Cardiac muscle cell (in vitro differentiated cells and primary cell): ENCODE data around the gene ABCC2. TPM values are rescaled to one million over a fixed set of nuclear protein-coding genes. Genes with fewer than 3 reads are reported as not detected.
"Not testable (repeated sequence)": the region's sequence is repeated elsewhere in the genome, so short reads cannot be mapped to it uniquely, and the experiment has no call there.

Source experiments
- DNase-seq, 2 donors: peaks; one replicate each; pipeline versions ENCODE4 v3.0.0 to v3.0.0-alpha.2; 2010 to 2017; ENCODE audit warnings: low read depth in 1 of 2, low spot score in 1 of 2
- H3K27ac ChIP-seq: fragments of 200-600 bp; sonication (generic); 2 replicates; pipeline ENCODE4 v1.5.1; 2016
- H3K27me3 ChIP-seq: fragments of 200-600 bp; sonication (generic); 2 replicates; pipeline ENCODE4 v1.6.0; 2016; ENCODE audit warnings: control low read depth
- H3K36me3 ChIP-seq: fragments of 200-600 bp; sonication (generic); 2 replicates; pipeline ENCODE4 v1.5.1; 2016; ENCODE audit warnings: control low read depth
- H3K4me1 ChIP-seq: fragments of 200-600 bp; sonication (generic); 2 replicates; pipeline ENCODE4 v1.8.1; 2017; ENCODE audit warnings: low read depth, mild to moderate bottlenecking, mixed run types
- H3K4me3 ChIP-seq: fragments of 200-600 bp; sonication (generic); 2 replicates; pipeline ENCODE4 v1.5.1; 2016; ENCODE audit warnings: mild to moderate bottlenecking
- H3K9me3 ChIP-seq: fragments of 200-600 bp; sonication (generic); 2 replicates; pipeline ENCODE4 v1.5.1; 2017; ENCODE audit warnings: low read depth, mild to moderate bottlenecking, control low read depth
- CTCF ChIP-seq: IDR thresholded peaks from 2 replicates; pipeline ENCODE4 v1.5.1; 2012; ENCODE audit warnings: low read depth, mild to moderate bottlenecking, low read length
- polyA plus RNA-seq: library from polyadenylated mRNA; unstranded; fragments of >200 nt; fragmentation: Nextera tagmentation; extraction: Ambion mirVana; gene quantifications from 2 replicates; pipeline ENCODE4 v1.2.1, GENCODE V29; 2016
- total RNA-seq: library from RNA; depleted of rRNA; stranded (reverse); fragments of >200 nt; gene quantifications from 2 replicates; pipeline ENCODE4 v1.2.3, GENCODE V29; 2016

Gene ABCC2
- 0.07 and 0.86 TPM in 2 replicates for total RNA-seq
- 0.12 and 0.92 TPM in 2 replicates for polyA plus RNA-seq

GRCh38 chr10:99782447-99783286, at the start of gene ABCC2:
Gene ABCC2, plus strand, starts transcription at chr10:99782640. Its CDS starts 205 bp downstream, at chr10:99782845.
- Histone ChIP-seq H3K4me3 (no peak within 1 kb of the TSS), H3K36me3 (no peaks in the 10 kb centered on the region), H3K4me1 (peaks cover 5% of the 10 kb centered on the region), H3K9me3 (no peaks in the 10 kb centered on the region), H3K27ac (no peak within 1 kb of the TSS), H3K27me3 (no peaks in the 10 kb centered on the region)
- no peak for DNase-seq
- TF ChIP-seq CTCF: no peak

- H3K27ac ChIP-seq: no peak overlapping the region
- no peak for TF ChIP-seq CTCF
- H3K27me3 ChIP-seq: no peaks in the 10 kb centered on the region
- H3K4me1 ChIP-seq: peaks cover 15% of the 10 kb centered on the region
- peak overlapping the region; percentile 49 for H3K4me3 ChIP-seq
- DNase-seq: peak in 1 of 2 donors; percentile 3
- peaks cover 19% of the 10 kb centered on the region for H3K36me3 ChIP-seq
- H3K9me3 ChIP-seq: no peaks in the 10 kb centered on the region
Observed at GRCh38 chr10:99733366-99733765, 49.1 kb upstream of the ABCC2 start.

- H3K4me1 ChIP-seq: peaks cover 15% of the 10 kb centered on the region
- not testable (repeated sequence) for H3K27ac ChIP-seq, H3K4me3 ChIP-seq, H3K27me3 ChIP-seq, DNase-seq, H3K9me3 ChIP-seq
- H3K36me3 ChIP-seq: peaks cover 26% of the 10 kb centered on the region
Observed at GRCh38 chr10:99734111-99734510, 48.3 kb upstream of the ABCC2 start.

DNA sequence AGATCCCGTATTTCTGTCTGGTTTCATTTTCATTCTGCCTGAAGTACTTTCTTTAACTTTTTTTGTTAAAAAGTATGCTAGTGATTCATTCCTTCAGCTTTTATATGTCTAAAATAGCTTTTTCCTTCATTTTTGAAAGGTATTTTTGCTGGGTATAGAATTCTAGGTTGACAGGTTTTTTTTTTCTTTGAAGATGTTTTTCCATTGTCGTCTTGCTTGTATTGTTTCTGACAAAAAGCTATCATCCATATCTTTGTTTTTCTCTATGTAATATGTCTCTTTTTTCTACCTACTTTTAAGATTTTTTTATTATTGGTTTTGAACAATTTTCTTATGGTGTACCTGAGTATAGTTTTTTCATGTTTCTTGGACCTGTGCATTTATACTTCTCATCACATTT, 42.2 kb upstream of the ABCC2 start:
- no peak for DNase-seq
- TF ChIP-seq CTCF: no peak
- no peak overlapping the region for H3K4me3 ChIP-seq
- no peaks in the 10 kb centered on the region for H3K27me3 ChIP-seq
- H3K27ac ChIP-seq: no peak overlapping the region
- no peaks in the 10 kb centered on the region for H3K4me1 ChIP-seq
- peaks cover 2% of the 10 kb centered on the region for H3K9me3 ChIP-seq
- H3K36me3 ChIP-seq: peaks cover 68% of the 10 kb centered on the region

GRCh38 chr10:99740933-99741559, 41.4 kb upstream of the ABCC2 start:
- TF ChIP-seq CTCF: no peak
- H3K9me3 ChIP-seq: peaks cover 2% of the 10 kb centered on the region
- DNase-seq: no peak
- H3K27me3 ChIP-seq: no peaks in the 10 kb centered on the region
- no peaks in the 10 kb centered on the region for H3K4me1 ChIP-seq
- peaks cover 71% of the 10 kb centered on the region for H3K36me3 ChIP-seq
- no peak overlapping the region for H3K4me3 ChIP-seq
- no peak overlapping the region for H3K27ac ChIP-seq

GRCh38 chr10:99742254-99742653, 40.2 kb upstream of the ABCC2 start:
- TF ChIP-seq CTCF: no peak
- H3K36me3 ChIP-seq: peaks cover 65% of the 10 kb centered on the region

More at GRCh38 chr10:99742254-99742653, 40.2 kb upstream of the ABCC2 start:
- Histone ChIP-seq H3K27ac (no peak overlapping the region), H3K4me3 (no peak overlapping the region), H3K4me1 (no peaks in the 10 kb centered on the region), H3K27me3 (no peaks in the 10 kb centered on the region), H3K9me3 (peaks cover 2% of the 10 kb centered on the region)
- DNase-seq: no peak
